HG03108 (cell line): ENCODE data around the gene SMAD7.

Source experiments
- ATAC-seq: cut with Tn5 transposase; IDR thresholded peaks from one replicate; pipeline ENCODE4 v1.9.1; 2021; ENCODE audit warnings: moderate library complexity; ENCODE audit not compliant: unreplicated experiment

SMAD7 gene

GRCh38 chr18:48946329-48946835, 4.4 kb downstream of the SMAD7 start:
- no peak for ATAC-seq

GRCh38 chr18:48945953-48946217, 4.9 kb downstream of the SMAD7 start:
- ATAC-seq: no peak

- ATAC-seq: no peak
These were observed 6.1 kb downstream of the SMAD7 start for GRCh38 chr18:48944634-48945033.

GRCh38 chr18:48943736-48944527, 6.8 kb downstream of the SMAD7 start:
- ATAC-seq: no peak

GRCh38 chr18:48943333-48943732, 7.4 kb downstream of the SMAD7 start:
- ATAC-seq: no peak

- ATAC-seq: no peak
These were observed 8.1 kb downstream of the SMAD7 start for GRCh38 chr18:48942554-48943261.

GRCh38 chr18:48942086-48942485, 8.7 kb downstream of the SMAD7 start:
- no peak for ATAC-seq

- ATAC-seq: no peak
These were observed 9.1 kb downstream of the SMAD7 start for GRCh38 chr18:48941672-48942071.

GRCh38 chr18:48940854-48941611, 9.7 kb downstream of the SMAD7 start:
- ATAC-seq: peak; percentile 67

GRCh38 chr18:48939205-48940097, 11.3 kb downstream of the SMAD7 start:
- no peak for ATAC-seq

GRCh38 chr18:48938827-48939204, 11.9 kb downstream of the SMAD7 start:
- ATAC-seq: no peak

GRCh38 chr18:48937869-48938750, 12.7 kb downstream of the SMAD7 start:
- ATAC-seq: no peak

- ATAC-seq: no peak
These were observed 15.4 kb downstream of the SMAD7 start for GRCh38 chr18:48935433-48935774.

- peak; percentile 56 for ATAC-seq
These were observed 15.9 kb downstream of the SMAD7 start for GRCh38 chr18:48934723-48935432.

GRCh38 chr18:48934415-48934722, 16.4 kb downstream of the SMAD7 start:
- no peak for ATAC-seq

- no peak for ATAC-seq
These were observed 17.0 kb downstream of the SMAD7 start for GRCh38 chr18:48933578-48934414.

GRCh38 chr18:48932822-48933510, 17.8 kb downstream of the SMAD7 start:
- no peak for ATAC-seq

- no peak for ATAC-seq
These were observed 18.3 kb downstream of the SMAD7 start for GRCh38 chr18:48932462-48932818.
